Smooth muscle cell (in vitro differentiated cells): ENCODE measurements around the gene ITGB6. TPM values are rescaled to one million over a fixed set of nuclear protein-coding genes. Genes with fewer than 3 reads are reported as not detected.
"Not testable (repeated sequence)": the region's sequence is repeated elsewhere in the genome, so short reads cannot be mapped to it uniquely, and the experiment has no call there.

Experiments
- DNase-seq: peaks from one replicate; lab custom pipeline; 2025; ENCODE audit not compliant: unreplicated experiment; lab: John Stamatoyannopoulos, UW
- H2AFZ ChIP-seq: fragments of 200-600 bp; sonication (generic); 2 replicates; pipeline ENCODE4 v1.6.0; 2016; ENCODE audit warnings: antibody characterized with exemption, low read depth, mild to moderate bottlenecking
- H3F3A ChIP-seq: fragments of 200-600 bp; sonication (generic); 2 replicates; pipeline ENCODE4 v1.6.0; 2017; ENCODE audit warnings: antibody characterized with exemption, low read depth
- H3K27ac ChIP-seq: fragments of 200-600 bp; sonication (generic); 2 replicates; pipeline ENCODE4 v1.5.1; 2016; ENCODE audit warnings: low read depth, mild to moderate bottlenecking
- H3K27me3 ChIP-seq: fragments of 200-600 bp; sonication (generic); 2 replicates; pipeline ENCODE4 v1.6.1; 2016; ENCODE audit warnings: low read depth, mild to moderate bottlenecking
- H3K36me3 ChIP-seq: fragments of 200-600 bp; sonication (generic); 2 replicates; pipeline ENCODE4 v1.5.1; 2016; ENCODE audit warnings: low read depth
- H3K4me1 ChIP-seq: fragments of 200-600 bp; sonication (generic); 2 replicates; pipeline ENCODE4 v1.5.1; 2016; ENCODE audit warnings: low read depth
- H3K4me2 ChIP-seq: fragments of 200-600 bp; sonication (generic); 2 replicates; pipeline ENCODE4 v1.6.0; 2016; ENCODE audit warnings: mild to moderate bottlenecking
- H3K4me3 ChIP-seq: fragments of 200-600 bp; sonication (generic); 2 replicates; pipeline ENCODE4 v1.5.1; 2016; ENCODE audit warnings: mild to moderate bottlenecking
- H3K79me2 ChIP-seq: fragments of 200-600 bp; sonication (generic); 2 replicates; pipeline ENCODE4 v1.6.0; 2016; ENCODE audit warnings: low read depth, mild to moderate bottlenecking
- H3K9ac ChIP-seq: fragments of 200-600 bp; sonication (generic); 2 replicates; pipeline ENCODE4 v1.6.0; 2016; ENCODE audit warnings: low read depth
- H3K9me3 ChIP-seq: fragments of 200-600 bp; sonication (generic); replicated peaks from 2 replicates; pipeline ENCODE4 v1.5.1; 2016; ENCODE audit warnings: low read depth
- H4K20me1 ChIP-seq: fragments of 200-600 bp; sonication (generic); 2 replicates; pipeline ENCODE4 v1.6.0; 2016; ENCODE audit warnings: low read depth
- CTCF ChIP-seq: fragments of 200-600 bp; sonication (generic); IDR thresholded peaks from 2 replicates; pipeline ENCODE4 v1.5.1; 2017; ENCODE audit warnings: borderline replicate concordance, mild to moderate bottlenecking, antibody characterized with exemption; ENCODE audit not compliant: insufficient read depth, poor library complexity, severe bottlenecking
- WGBS: methylation state at CpG from one replicate; pipeline ENCODE4 v1.1.7; 2016; ENCODE audit warnings: low lambda C conversion rate; 5-methylcytosine and 5-hydroxymethylcytosine counted together
- polyA plus RNA-seq: library from polyadenylated mRNA; unstranded; fragments of >200 nt; fragmentation: Nextera tagmentation; extraction: Ambion mirVana; gene quantifications from 2 replicates; pipeline ENCODE4 v1.2.1, GENCODE V29; 2016
- total RNA-seq: library from RNA; depleted of rRNA; stranded (reverse); fragments of >200 nt; gene quantifications from 2 replicates; pipeline ENCODE4 v1.2.3, GENCODE V29; 2014

The ITGB6 gene
- total and polyA plus RNA-seq, 2 experiments from 2014 or later, result 15.2 to 181 TPM

- Histone ChIP-seq H2AFZ (no peak overlapping the region), H3K27me3 (no peaks in the 10 kb centered on the region), H3K27ac (no peak overlapping the region), H3K9me3 (no peaks in the 10 kb centered on the region), H3F3A (no peaks in the 10 kb centered on the region), H3K79me2 (peaks cover 3% of the 10 kb centered on the region), H3K4me1 (no peaks in the 10 kb centered on the region), H3K4me2 (peak overlapping the region; percentile 31), H4K20me1 (no peaks in the 10 kb centered on the region), H3K9ac (no peak overlapping the region), H3K4me3 (no peak overlapping the region), H3K36me3 (no peaks in the 10 kb centered on the region)
- no peak for DNase-seq
- WGBS, result 83% methylated on average over 2 of the region's 2 CpGs
- no peak for TF ChIP-seq CTCF
Observed at GRCh38 chr2:160194351-160194750, 5.7 kb downstream of the ITGB6 start.

GRCh38 chr2:160181146-160181836 is 18.8 kb downstream of the ITGB6 start:
- not testable (repeated sequence) for H3K36me3 ChIP-seq, H3K79me2 ChIP-seq, H3F3A ChIP-seq, H3K9me3 ChIP-seq, H3K27me3 ChIP-seq, H3K4me1 ChIP-seq, H4K20me1 ChIP-seq, DNase-seq
- Histone ChIP-seq H3K27ac (peak overlapping the region; percentile 52), H2AFZ (peak overlapping the region; percentile 93), H3K4me2 (peak overlapping the region; percentile 82), H3K9ac (peak overlapping the region; percentile 34), H3K4me3 (peak overlapping the region; percentile 24)
- 37% methylated on average over 11 of the region's 11 CpGs for WGBS

- H3K4me1 ChIP-seq, H3K27ac ChIP-seq, H3K9me3 ChIP-seq, H3K27me3 ChIP-seq, H3K36me3 ChIP-seq, H3K79me2 ChIP-seq, DNase-seq, H4K20me1 ChIP-seq, H3F3A ChIP-seq: not testable (repeated sequence)
- H3K4me2 ChIP-seq, result peak overlapping the region; percentile 82
- peak overlapping the region; percentile 93 for H2AFZ ChIP-seq
- peak overlapping the region; percentile 24 for H3K4me3 ChIP-seq
- H3K9ac ChIP-seq, result peak overlapping the region; percentile 34
- 85% methylated on average over 7 of the region's 7 CpGs for WGBS
Observed at GRCh38 chr2:160180690-160181089, 19.4 kb downstream of the ITGB6 start.

GRCh38 chr2:160180172-160180571 is 19.9 kb downstream of the ITGB6 start:
- no peaks in the 10 kb centered on the region for H3K9me3 ChIP-seq
- H3K4me1 ChIP-seq, result peaks cover 8% of the 10 kb centered on the region
- H3K27ac ChIP-seq, result no peak overlapping the region
- H3F3A ChIP-seq, result no peaks in the 10 kb centered on the region
- no peaks in the 10 kb centered on the region for H3K27me3 ChIP-seq
- no peak for TF ChIP-seq CTCF
- H3K79me2 ChIP-seq, result peaks cover 6% of the 10 kb centered on the region
- no peak overlapping the region for H2AFZ ChIP-seq
- H3K36me3 ChIP-seq, result no peaks in the 10 kb centered on the region
- peaks cover 4% of the 10 kb centered on the region for H4K20me1 ChIP-seq
- no peak overlapping the region for H3K9ac ChIP-seq
- H3K4me3 ChIP-seq, result no peak overlapping the region
- peak overlapping the region; percentile 82 for H3K4me2 ChIP-seq
- DNase-seq, result no peak
